Esophagus mucosa (tissue), 1 donor: Measurements from ENCODE around the gene ARAP2. TPM values are rescaled to one million over a fixed set of nuclear protein-coding genes. Genes with fewer than 3 reads are reported as not detected.

Experiments used
- ATAC-seq: fragments of 200-7000 bp; cut with Tn5 transposase; one replicate; pipeline ENCODE4 v1.9.1; 2020
- total RNA-seq: library from RNA; stranded (reverse); gene quantifications from one replicate; pipeline ENCODE4 v1.2.4, GENCODE V29; 2023
- donor health status: DM: yes; HTN: yes; CAD: no.

ARAP2 gene
- total RNA-seq, 1 donor from 2014 or later, result 28.5 TPM

GRCh38 chr4:36218121-36218520 is 26.2 kb downstream of the ARAP2 start:
- ATAC-seq, result no peak

- no peak for ATAC-seq
Measured at GRCh38 chr4:36215627-36216026, 28.7 kb downstream of the ARAP2 start.

- ATAC-seq, result no peak
Measured at GRCh38 chr4:36214735-36215485, 29.4 kb downstream of the ARAP2 start.

DNA sequence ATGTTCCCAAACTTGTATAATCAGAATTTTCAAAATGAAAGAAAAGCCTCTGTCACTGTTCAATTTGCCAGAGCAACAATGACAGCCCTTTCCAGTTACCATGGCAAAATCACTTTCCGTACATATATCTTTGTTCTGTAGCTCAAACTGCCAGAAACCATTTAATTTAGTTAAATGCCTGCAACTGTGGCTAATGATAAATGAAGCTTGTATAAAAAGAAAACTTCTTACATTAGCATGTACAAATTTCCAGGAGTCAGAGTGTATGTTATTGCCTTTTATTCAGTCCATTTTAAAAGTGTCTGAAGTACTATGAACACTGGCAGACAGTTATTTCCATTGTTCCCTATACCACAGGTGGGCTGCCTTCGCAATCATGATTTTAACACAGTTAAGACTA is 30.3 kb downstream of the ARAP2 start:
- ATAC-seq, result no peak

- no peak for ATAC-seq
Measured at GRCh38 chr4:36211084-36211483, 33.2 kb downstream of the ARAP2 start.

- ATAC-seq, result no peak
Measured at GRCh38 chr4:36209941-36210649, 34.2 kb downstream of the ARAP2 start.

DNA sequence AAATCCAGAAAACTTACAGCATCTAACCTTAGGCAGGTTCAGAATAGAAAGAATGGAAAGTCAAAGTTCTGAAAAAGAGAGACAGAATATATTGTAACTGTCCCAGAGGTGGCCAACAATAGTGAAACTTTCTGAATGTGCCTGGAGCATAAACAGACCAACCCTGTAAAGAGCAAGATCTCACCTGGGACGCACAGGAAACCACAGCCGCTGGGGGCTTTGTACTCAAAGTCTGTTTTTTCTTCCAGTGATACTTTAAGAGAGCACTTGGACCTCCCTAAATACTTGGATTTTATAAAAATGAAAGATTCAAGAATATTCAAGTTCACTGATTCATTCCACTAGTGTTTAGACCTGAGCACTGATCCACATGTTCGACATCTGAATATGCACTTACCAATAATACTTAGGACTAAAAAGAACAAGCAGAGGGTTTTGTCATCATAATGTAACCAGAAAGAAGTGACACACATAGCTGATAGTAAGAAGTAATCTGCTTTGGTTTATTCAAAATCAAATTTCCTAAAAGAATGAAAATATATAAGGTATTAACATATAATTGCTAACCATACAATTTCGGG is 35.3 kb downstream of the ARAP2 start:
- no peak for ATAC-seq

GRCh38 chr4:36207831-36208520 is 36.3 kb downstream of the ARAP2 start:
- ATAC-seq, result no peak

GRCh38 chr4:36207367-36207766 is 36.9 kb downstream of the ARAP2 start:
- ATAC-seq, result no peak

DNA sequence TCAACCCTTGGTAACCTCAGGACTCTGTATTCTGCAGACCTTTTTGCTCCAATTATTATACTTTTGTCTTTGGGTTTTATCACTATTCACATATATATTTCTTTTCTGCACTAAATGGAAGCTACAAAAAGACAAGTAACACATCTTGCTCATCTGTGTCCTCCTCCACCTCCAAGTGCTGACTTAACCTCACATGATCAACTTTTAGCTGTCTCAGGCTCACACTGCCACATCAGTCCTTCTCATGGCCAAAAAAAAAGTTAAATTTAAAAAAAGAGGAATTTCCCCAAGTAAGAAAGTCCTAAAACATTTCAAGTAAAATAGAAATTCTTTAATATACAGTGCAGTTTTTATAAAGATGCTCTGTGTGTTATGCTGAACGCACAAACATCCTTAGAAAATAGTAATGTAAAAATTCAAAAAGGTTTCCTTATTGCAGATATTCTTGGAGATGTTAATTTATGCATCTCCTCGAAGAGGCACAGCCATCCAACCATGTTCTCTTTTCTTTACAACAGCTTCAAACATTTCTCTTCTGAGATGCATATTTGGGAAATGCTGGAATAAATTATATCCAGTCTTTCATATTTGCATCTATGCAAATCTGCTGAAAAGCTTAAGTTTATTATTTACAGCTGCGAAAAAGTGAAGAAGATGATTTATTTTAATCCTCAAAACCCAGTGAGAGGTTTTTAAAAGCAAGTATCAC is 37.6 kb downstream of the ARAP2 start:
- no peak for ATAC-seq

DNA sequence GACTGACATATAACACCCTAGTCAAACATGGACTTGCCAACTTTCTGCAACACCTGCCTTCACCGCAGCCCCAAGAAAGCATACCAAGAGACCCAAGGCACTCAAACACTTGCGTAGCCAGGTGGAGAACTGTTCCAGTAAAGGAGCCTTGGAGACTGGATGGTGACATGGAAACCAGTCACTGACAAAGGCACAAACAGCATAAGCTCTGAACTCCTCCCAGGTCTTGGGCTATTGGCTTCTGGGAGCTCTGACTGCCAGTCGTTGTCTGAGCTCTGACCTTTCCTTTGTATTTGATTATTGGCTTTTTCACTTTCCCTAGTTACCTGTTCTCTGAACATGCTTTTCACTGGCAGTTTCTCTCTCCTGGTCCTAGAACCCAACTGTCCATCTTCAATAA is 38.3 kb downstream of the ARAP2 start:
- no peak for ATAC-seq

DNA sequence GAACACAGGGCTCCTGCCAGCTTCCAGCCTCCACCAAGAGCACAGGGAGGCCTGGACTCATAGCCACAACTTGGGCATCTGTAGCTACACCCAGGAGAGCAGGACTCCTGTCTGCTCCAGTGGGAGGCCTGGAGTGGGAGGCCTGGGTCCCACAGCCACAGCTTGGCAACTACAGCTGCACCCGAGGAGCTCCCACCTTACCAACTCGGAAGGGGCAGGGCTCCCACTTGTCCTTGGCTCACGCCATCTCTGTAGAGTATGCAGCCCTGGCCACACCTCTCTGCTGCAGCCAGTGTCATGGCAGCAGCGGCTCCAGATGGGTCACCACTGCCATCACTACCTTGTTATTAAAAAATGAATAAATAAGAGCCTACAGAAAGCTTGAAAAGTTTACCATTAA is 45.5 kb downstream of the ARAP2 start:
- ATAC-seq, result peak; percentile 31

DNA sequence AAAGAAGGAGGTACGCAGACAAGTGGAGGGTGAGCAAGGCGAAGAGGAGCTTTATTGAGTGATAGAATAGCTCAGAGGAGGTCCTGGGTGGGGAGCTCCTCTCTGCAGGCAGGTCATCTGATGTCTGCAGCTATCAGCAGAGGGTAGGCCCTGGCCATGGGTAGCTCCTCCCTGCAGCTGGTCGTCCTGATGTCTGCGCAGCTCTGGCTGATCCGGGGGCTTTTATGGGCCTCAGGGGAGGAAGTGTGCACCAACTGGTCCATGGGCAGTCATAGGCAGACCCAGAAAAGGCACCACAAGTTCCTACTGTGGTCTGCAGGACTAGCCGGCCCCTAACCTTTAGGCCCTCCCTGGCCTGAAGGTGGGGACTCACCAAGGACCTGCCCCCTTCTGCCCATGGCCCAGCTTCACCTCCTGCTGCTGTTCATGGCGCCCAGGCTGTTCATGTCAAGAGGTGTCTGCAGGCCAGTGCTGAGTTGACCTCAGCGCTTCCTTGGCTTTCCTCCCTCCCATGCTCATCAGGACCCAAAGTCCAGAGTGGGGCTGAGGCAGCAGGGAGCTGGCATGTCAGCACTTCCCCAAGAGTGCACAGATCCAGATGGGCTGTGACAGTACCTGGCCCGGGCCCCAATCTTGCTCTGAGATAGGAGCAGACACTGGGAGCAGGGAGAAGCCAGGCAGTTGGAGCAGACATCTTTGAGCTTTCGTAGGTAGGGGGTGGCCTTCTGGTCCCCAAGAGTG is 46.1 kb downstream of the ARAP2 start:
- ATAC-seq, result peak; percentile 13

DNA sequence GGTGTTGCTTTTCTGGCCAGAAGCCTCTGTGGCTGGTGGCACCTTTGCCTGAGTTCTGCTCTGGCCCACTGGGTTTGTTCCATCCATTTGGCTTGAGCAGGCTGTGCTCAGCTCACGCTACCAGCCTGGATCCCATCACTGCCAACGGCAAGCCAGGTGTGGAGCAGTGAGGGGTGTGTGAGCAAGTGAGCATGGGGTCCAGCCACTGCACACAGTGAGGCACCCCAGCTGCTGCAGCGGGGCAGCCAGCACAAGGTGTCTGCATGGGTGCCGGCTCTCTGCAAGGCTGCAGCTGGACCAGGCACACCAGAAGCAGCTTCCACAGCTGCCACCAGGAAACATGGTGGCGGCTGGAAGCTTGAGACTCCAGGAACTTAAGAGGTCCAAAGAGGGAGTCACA is 46.8 kb downstream of the ARAP2 start:
- ATAC-seq, result no peak

DNA sequence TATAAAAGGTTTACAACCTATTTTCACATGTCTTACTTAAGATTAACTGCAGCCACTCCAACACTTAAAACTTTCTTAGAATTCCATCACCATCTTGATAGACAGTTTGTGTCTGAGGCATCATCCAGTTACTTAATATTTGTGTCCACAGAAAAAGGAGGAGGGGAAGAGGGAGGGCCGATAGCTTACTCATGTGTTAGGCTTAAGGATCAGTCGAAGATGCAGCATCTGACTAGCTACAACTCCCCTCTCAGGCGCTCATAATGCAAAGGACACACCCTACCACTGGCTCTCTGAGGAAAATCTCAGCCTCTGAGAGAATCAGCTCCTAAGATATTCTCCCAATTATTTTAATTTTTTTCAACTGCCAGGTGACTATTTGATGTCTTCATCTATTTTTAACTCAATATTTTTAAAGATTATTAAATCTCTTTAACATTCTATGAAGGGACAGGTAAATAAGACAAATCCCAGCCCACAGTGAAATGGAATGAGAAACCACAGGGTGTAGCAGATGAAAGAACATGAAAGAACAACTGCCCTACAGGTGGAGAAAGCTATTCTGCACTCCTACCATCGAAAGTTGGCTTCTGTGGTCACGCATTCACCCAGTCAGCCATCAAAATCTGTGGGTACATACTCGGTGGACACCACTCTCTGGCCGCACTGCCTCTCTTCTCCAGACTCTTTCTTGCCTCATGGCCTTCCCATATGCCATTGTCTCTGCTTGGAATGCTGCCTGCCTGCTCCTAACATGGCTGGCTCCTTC is 48.0 kb downstream of the ARAP2 start:
- ATAC-seq, result peak; percentile 56

- no peak for ATAC-seq
Measured at GRCh38 chr4:36192922-36193321, 51.4 kb downstream of the ARAP2 start.

- no peak for ATAC-seq
Measured at GRCh38 chr4:36189511-36190226, 54.6 kb downstream of the ARAP2 start.

GRCh38 chr4:36187723-36188333 is 56.5 kb downstream of the ARAP2 start:
- ATAC-seq, result no peak

DNA sequence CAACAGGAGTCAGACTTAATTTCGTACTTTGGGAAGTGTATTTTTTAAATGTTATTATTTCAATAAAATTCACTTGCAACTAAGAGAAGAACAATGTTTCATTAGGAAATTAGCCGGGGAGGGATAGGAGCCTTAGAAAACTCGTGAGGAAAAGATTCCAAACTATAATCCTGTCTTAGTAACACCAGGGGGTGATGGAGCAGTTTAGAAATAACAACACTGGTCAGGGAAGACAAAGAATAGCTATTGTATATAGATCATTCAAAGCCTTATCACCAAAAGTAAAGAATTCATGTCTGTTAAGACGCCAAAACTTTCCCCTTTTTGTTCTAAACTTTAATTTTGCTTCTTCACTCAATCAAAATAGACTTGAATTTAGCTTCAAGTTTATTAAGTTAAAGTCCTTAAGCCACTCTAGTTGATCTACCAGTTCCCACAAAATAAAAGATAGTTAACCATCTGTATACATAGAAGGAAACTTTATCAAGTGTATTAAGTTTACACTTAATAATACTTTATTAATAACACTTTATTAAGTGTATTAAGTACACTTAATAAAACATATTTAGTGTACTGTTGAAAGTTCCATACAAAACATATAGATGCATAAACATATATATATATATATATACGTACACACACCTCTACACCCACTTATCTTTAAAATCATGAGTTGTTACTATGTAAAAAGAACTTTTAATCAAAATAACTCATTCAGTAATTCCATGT is 60.5 kb downstream of the ARAP2 start:
- ATAC-seq, result no peak
